Measurements from ENCODE around the gene NOTCH1.

Gene NOTCH1

GRCh38 chr9:136447173-136447778, 98.6 kb downstream of the NOTCH1 start:
- DNase-seq, result no peak

DNA sequence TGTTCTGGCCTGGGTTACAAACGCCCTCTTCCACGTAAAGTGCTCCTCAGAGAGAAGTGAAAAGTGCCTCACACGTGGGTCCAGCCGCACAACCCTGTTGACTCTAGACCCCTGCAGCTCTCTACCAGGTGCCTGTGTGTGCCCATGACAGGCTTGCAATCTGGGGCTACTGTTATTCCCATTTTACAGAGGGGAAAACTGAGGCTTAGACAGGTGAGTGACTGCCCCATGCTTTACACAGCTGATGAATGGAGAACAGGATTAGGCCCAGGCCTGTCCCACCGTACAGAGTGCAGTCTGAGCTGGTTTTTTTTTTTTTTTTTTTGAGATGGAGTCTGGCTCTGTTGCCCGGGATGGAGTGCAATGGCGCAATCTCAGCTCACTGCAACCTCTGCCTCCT, 100.0 kb downstream of the NOTCH1 start:
- DNase-seq, result no peak
- no peak for TF ChIP-seq POLR2A (IDR thresholded peaks at IDR 0.05; ENCODE audit: low read length)
- no peak for TF ChIP-seq GATA1 (IDR thresholded peaks at IDR 0.05; ENCODE audit: low read depth, low read length)

More at GRCh38 chr9:136447173-136447778, 98.6 kb downstream of the NOTCH1 start:
- TF ChIP-seq POLR2A (IDR thresholded peaks at IDR 0.05; ENCODE audit: low read length), result no peak
- no peak for TF ChIP-seq GATA1 (IDR thresholded peaks at IDR 0.05; ENCODE audit: low read depth, low read length)

Measured in erythroblast (primary cell).